ENCODE results near the gene DUSP9.

Gene DUSP9, protein sequence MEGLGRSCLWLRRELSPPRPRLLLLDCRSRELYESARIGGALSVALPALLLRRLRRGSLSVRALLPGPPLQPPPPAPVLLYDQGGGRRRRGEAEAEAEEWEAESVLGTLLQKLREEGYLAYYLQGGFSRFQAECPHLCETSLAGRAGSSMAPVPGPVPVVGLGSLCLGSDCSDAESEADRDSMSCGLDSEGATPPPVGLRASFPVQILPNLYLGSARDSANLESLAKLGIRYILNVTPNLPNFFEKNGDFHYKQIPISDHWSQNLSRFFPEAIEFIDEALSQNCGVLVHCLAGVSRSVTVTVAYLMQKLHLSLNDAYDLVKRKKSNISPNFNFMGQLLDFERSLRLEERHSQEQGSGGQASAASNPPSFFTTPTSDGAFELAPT

DNA sequence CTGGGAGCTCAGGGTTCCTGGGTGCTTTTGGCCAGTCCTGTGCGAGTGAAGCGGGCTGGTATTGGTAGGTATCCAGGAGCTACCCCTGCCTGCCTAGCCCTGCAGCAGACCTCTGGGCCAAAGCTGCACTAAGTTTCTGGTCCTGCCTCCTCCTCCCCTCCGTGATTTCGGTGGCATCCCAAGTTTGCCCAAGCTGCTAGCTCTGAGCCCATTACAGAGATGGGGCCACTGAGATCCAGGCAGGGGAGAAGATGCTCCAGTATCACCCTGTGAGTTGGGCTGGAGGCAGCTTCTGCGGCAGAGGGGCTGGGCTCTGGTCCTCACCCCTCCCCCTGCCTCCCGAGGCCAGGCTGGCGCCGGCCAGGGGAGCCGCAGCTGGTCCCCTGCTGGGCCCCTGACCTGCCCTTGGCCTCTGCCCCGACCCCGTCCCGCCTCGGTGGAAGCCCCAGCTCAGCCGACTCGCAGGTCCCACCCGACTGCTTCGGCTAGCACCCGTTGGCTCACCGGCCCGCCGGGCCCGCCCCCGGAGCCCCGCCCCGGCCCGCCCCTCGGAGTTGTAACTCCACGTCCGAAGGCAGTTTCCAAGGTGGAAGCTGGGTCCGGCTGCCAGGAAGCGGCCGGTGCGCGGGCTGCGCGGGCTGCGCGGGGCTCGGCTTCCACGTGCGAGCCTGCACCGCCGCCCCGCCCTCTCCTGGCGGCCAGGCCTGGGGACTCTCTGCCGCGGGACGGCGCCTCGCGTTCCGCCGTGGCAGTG is at the start of gene DUSP9:
Gene DUSP9, plus strand, starts transcription at position 584 of the 754 bp plus-strand sequence. CDS start 751 bp downstream, outside the sequence.
- no peak for DNase-seq (ENCODE audit: low read depth)
- peak within 1 kb of the TSS; percentile 23; the same call in 1 of the 2 replicates for H3K4me3 ChIP-seq (ENCODE audit: low read depth, low read length)
- TF ChIP-seq, protein P1, sequence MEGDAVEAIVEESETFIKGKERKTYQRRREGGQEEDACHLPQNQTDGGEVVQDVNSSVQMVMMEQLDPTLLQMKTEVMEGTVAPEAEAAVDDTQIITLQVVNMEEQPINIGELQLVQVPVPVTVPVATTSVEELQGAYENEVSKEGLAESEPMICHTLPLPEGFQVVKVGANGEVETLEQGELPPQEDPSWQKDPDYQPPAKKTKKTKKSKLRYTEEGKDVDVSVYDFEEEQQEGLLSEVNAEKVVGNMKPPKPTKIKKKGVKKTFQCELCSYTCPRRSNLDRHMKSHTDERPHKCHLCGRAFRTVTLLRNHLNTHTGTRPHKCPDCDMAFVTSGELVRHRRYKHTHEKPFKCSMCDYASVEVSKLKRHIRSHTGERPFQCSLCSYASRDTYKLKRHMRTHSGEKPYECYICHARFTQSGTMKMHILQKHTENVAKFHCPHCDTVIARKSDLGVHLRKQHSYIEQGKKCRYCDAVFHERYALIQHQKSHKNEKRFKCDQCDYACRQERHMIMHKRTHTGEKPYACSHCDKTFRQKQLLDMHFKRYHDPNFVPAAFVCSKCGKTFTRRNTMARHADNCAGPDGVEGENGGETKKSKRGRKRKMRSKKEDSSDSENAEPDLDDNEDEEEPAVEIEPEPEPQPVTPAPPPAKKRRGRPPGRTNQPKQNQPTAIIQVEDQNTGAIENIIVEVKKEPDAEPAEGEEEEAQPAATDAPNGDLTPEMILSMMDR (IDR thresholded peaks at IDR 0.05; ENCODE audit: control insufficient read depth, extremely low read depth, insufficient read depth): no peak

DNA sequence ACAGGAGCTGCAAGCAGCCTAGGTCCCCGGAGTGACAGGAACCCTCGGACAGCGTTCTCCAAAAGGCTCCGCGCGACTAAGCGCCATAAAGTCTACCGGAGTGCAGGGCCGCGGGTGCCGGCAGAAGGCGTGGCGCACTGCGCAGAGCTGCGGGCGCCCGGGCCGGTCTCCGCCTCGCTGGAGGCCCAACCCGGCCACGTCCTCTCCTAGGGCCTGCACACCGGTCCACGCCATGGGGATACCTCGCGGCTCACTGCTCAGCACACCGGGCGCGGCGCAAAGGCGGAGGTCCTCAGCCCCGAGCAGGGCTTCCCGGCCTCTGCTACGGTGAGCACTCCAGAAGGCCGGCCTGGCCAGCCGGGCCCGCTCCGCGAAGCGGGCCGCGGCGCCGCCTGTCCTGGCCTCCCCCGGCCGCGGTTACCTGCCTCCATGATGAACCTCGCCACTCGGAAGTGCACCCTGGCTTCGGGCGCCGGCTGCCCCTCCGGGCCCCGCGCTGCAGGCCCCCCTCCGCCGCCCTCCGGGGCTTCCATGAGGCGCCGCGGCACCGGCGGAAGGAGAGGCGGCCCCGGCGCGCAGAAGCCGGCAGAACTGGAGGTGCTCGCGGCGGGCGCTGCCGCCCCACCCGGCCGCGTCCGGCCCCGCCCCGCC is 48.3 kb upstream of the DUSP9 start, which contains the start of gene CCNQ:
Gene CCNQ, minus strand, starts transcription at position 599 of the 651 bp plus-strand sequence. Its CDS starts 66 bp downstream, at position 533.
- H3K4me3 ChIP-seq (ENCODE audit: low read depth, low read length): peak within 1 kb of the TSS; percentile 66
- DNase-seq (ENCODE audit: low read depth): no peak
- TF ChIP-seq, protein P1 (IDR thresholded peaks at IDR 0.05; ENCODE audit: control insufficient read depth, extremely low read depth, insufficient read depth): no peak

DNA sequence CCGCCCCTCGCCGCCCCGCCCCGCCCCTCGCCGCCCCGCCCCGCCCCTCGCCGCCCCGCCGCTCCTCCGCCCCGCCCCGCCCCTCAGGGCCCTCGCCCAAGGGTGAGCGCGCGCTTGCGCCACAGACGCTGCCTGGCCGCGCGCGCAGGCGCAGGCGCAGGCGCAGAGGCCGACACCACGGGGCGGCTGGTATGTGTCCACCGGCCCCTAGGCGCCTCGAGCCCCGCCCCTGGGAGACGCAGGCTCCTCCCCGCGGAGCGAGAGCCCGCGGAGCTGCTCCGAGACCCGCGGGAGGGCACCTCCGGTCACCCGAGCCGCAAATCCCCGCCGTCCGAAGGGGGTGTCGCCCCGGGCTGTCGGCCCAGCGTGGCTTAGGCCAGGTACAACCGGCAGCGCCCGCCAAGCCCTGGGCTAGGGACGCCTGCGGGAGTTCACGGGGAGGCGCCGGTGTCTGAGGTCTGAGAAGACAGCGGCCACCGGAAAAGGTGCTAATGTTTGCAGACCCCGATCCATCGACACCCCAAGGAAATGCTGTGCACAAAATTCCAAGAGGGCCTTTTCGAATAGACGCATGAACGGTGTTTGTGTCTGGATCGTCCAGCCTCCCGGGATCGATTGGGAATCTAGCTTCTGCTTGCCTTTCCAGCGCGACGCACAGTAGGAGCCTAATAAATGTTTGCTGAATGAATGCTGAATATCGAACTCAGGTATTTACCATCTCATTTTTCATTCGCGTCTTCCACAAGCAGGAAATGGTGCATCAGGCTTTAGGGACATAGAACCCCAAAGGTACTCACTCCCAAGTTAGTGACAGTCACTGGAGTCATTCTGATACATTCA is 47.6 kb upstream of the DUSP9 start:
- peak; percentile 54 for DNase-seq (ENCODE audit: low read depth)
- H3K4me3 ChIP-seq (ENCODE audit: low read depth, low read length): peak overlapping the region; percentile 66
- TF ChIP-seq, protein P1 (IDR thresholded peaks at IDR 0.05; ENCODE audit: control insufficient read depth, extremely low read depth, insufficient read depth): no peak

DNA sequence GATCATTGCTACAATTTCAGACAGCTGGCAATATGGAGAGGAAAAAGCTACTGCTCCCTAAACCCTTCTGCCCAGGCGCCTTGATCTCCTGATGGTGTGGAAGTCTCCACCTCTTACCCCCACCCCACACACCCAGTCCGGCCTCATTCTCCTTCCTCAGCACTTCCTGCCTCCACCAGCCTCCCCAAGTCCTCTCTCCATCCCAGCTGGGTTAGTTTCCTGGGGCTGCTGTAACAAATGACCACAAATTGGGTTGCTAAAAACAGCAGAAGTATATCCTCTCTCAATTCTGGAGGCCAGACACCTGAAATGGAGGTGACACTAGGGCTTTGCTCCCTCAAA is 47.0 kb upstream of the DUSP9 start:
- TF ChIP-seq, protein P1 (IDR thresholded peaks at IDR 0.05; ENCODE audit: control insufficient read depth, extremely low read depth, insufficient read depth): no peak
- no peak for DNase-seq (ENCODE audit: low read depth)

DNA sequence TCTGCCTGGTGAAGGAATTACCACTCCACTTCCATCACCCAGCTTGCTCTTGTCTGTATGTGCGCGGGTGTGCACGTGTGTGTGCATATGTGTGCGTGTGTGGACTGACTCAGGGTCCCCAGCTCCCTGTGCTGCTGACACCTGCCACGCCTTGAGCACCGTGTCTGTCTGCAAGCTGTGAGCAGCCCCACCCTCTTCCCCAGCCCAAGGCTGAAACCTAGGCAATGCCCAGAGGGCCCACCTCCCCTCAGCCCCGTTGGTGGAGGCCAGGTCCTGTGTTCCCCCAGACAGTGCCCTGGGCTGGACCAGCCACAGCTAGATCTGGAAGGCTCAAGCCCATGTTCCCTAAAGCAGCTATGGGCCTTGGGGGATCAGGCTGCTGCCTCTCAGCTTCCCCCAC is 46.1 kb upstream of the DUSP9 start:
- TF ChIP-seq, protein P1 (IDR thresholded peaks at IDR 0.05; ENCODE audit: control insufficient read depth, extremely low read depth, insufficient read depth): no peak
- no peak for DNase-seq (ENCODE audit: low read depth)
- H3K4me3 ChIP-seq (ENCODE audit: low read depth, low read length): no peak overlapping the region

More for the DNA sequence above, 47.0 kb upstream of the DUSP9 start:
- H3K4me3 ChIP-seq (ENCODE audit: low read depth, low read length): peak overlapping the region; percentile 66

DNA sequence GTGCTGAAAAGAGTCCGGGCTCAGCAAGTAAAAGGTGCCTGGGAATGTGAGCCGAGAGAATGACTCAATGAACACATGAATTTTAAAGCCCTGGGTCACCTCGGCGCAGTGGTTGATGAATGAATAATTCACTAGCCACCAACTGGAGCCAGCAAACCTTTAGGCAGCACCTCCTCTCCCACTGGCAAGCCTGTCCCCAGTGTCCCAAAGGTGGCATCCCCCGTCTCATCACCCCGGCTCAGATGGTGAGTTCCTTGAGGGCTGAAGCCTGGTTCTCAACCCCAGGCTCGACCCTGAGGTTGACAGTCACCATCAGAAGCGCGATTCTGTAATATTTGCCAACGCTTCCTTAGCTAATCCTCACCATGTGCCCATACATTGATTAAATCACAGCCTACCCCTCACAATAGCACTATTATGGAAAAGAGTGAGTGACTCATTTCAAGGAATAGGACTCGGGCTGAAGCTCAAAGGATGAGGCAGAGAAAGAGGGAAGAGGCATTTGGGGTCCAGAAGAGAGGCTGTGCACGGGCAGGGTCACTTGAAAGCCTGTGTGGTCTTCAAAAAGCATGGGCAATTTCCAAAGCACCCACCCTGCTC is 45.4 kb upstream of the DUSP9 start:
- TF ChIP-seq, protein P1 (IDR thresholded peaks at IDR 0.05; ENCODE audit: control insufficient read depth, extremely low read depth, insufficient read depth): no peak
- no peak for DNase-seq (ENCODE audit: low read depth)
- no peak overlapping the region for H3K4me3 ChIP-seq (ENCODE audit: low read depth, low read length)

Data from LNCaP clone FGC (cell line).